ENCODE measurements around the gene OVCA2. TPM values are rescaled to one million over a fixed set of nuclear protein-coding genes. Genes with fewer than 3 reads are reported as not detected.

Gene OVCA2
- total and polyA plus RNA-seq, 2 experiments from 2014 or later, result 49.2 to 72.5 TPM

GRCh38 chr17:2086306-2086705 is 44.5 kb downstream of the OVCA2 start:
- no peak overlapping the region for H2AFZ ChIP-seq
- H3K27ac ChIP-seq, result peak overlapping the region; percentile 92

GRCh38 chr17:2087597-2088211 is 45.9 kb downstream of the OVCA2 start:
- no peak overlapping the region for H3K4me2 ChIP-seq
- no peaks in the 10 kb centered on the region for H3K27me3 ChIP-seq
- no peaks in the 10 kb centered on the region for H3K9me3 ChIP-seq (ENCODE audit: low read depth)
- H3K9me2 ChIP-seq (replicated peaks; ENCODE audit: insufficient read depth), result no peaks in the 10 kb centered on the region
- no peak overlapping the region for H3K27ac ChIP-seq
- no peak for DNase-seq (ENCODE audit: low spot score)
- no peak overlapping the region for H2AFZ ChIP-seq
- H3K4me3 ChIP-seq, result no peak overlapping the region
- no peaks in the 10 kb centered on the region for H4K20me1 ChIP-seq (ENCODE audit: insufficient read depth, poor library complexity, severe bottlenecking)
- H3K79me2 ChIP-seq, result peaks cover 3% of the 10 kb centered on the region
- peaks cover 53% of the 10 kb centered on the region for H3K4me1 ChIP-seq (ENCODE audit: insufficient read depth)
- WGBS (ENCODE audit: low lambda C conversion rate, missing lambda C conversion rate), result 87% methylated on average over 10 of the region's 10 CpGs
- TF ChIP-seq EZH2 (IDR thresholded peaks at IDR 0.05; ENCODE audit: borderline replicate concordance) (no peak), EZH2phosphoT487 (IDR thresholded peaks at IDR 0.05; ENCODE audit: low read depth, severe bottlenecking, unreplicated experiment) (no peak), CTCF (IDR thresholded peaks at IDR 0.05; ENCODE audit: poor library complexity) (no peak)
- H3K36me3 ChIP-seq (replicated peaks; ENCODE audit: insufficient read depth, low read depth), result no peaks in the 10 kb centered on the region

More at GRCh38 chr17:2086306-2086705, 44.5 kb downstream of the OVCA2 start:
- WGBS (ENCODE audit: low lambda C conversion rate, missing lambda C conversion rate), result 83% methylated on average over 3 of the region's 3 CpGs
- Histone ChIP-seq H4K20me1 (ENCODE audit: insufficient read depth, poor library complexity, severe bottlenecking) (no peaks in the 10 kb centered on the region), H3K27me3 (no peaks in the 10 kb centered on the region), H3K4me3 (no peak overlapping the region), H3K4me2 (no peak overlapping the region), H3K4me1 (ENCODE audit: insufficient read depth) (peaks cover 64% of the 10 kb centered on the region), H3K9me3 (ENCODE audit: low read depth) (no peaks in the 10 kb centered on the region), H3K36me3 (replicated peaks; ENCODE audit: insufficient read depth, low read depth) (no peaks in the 10 kb centered on the region), H3K79me2 (peaks cover 3% of the 10 kb centered on the region), H3K9me2 (replicated peaks; ENCODE audit: insufficient read depth) (no peaks in the 10 kb centered on the region)
- TF ChIP-seq EZH2 (IDR thresholded peaks at IDR 0.05; ENCODE audit: borderline replicate concordance) (no peak), CTCF (IDR thresholded peaks at IDR 0.05; ENCODE audit: poor library complexity) (no peak), EZH2phosphoT487 (IDR thresholded peaks at IDR 0.05; ENCODE audit: low read depth, severe bottlenecking, unreplicated experiment) (no peak)
- DNase-seq (ENCODE audit: low spot score), result no peak

- no peak for TF ChIP-seq EZH2phosphoT487 (IDR thresholded peaks at IDR 0.05; ENCODE audit: low read depth, severe bottlenecking, unreplicated experiment)
- TF ChIP-seq EZH2 (IDR thresholded peaks at IDR 0.05; ENCODE audit: borderline replicate concordance), result no peak
- TF ChIP-seq CTCF (IDR thresholded peaks at IDR 0.05; ENCODE audit: poor library complexity), result no peak
- no peaks in the 10 kb centered on the region for H4K20me1 ChIP-seq (ENCODE audit: insufficient read depth, poor library complexity, severe bottlenecking)
- H3K27ac ChIP-seq, result peak overlapping the region; percentile 90
- no peaks in the 10 kb centered on the region for H3K9me3 ChIP-seq (ENCODE audit: low read depth)
- DNase-seq (ENCODE audit: low spot score), result no peak
- 45% methylated on average over 8 of the region's 8 CpGs for WGBS (ENCODE audit: low lambda C conversion rate, missing lambda C conversion rate)
- H3K4me2 ChIP-seq, result peak overlapping the region; percentile 73
- no peak overlapping the region for H2AFZ ChIP-seq
- no peaks in the 10 kb centered on the region for H3K9me2 ChIP-seq (replicated peaks; ENCODE audit: insufficient read depth)
- no peak overlapping the region for H3K4me3 ChIP-seq
- H3K36me3 ChIP-seq (replicated peaks; ENCODE audit: insufficient read depth, low read depth), result no peaks in the 10 kb centered on the region
- no peaks in the 10 kb centered on the region for H3K27me3 ChIP-seq
- peaks cover 3% of the 10 kb centered on the region for H3K79me2 ChIP-seq
- peaks cover 41% of the 10 kb centered on the region for H3K4me1 ChIP-seq (ENCODE audit: insufficient read depth)
These were observed 47.2 kb downstream of the OVCA2 start for GRCh38 chr17:2089021-2089422.

All from hepatocyte (in vitro differentiated cells).